H1 (cell line): Measurements from ENCODE around the gene AMIGO2. TPM values are rescaled to one million over a fixed set of nuclear protein-coding genes. Genes with fewer than 3 reads are reported as not detected.

ENCODE experiments used
- CTCF ChIA-PET: fragments of 300-600 bp; sonication (Branson Sonifier 250); formaldehyde crosslinking; loops from one replicate; lab custom pipeline; 2021; ENCODE audit not compliant: partially characterized antibody; lab: Charles Lee
- POLR2A ChIA-PET: fragments of 300-600 bp; sonication (Branson Sonifier 250); formaldehyde crosslinking; loops from one replicate; lab custom pipeline; 2021; ENCODE audit warnings: inconsistent platforms; ENCODE audit not compliant: partially characterized antibody; lab: Charles Lee
- DNase-seq, 2 experiments: peaks; one replicate each; pipeline versions ENCODE4 v3.0.0 to v3.0.0-alpha.2; 2010 to 2022; ENCODE audit warnings: low spot score in 2 of 2, low read depth in 1 of 2, mixed read lengths in 1 of 2
- FAIRE-seq: peaks from 2 replicates; lab custom pipeline; 2011; peaks lifted over from hg19 to GRCh38; lab: Jason Lieb, UNC
- H2AFZ ChIP-seq: 2 replicates; pipeline ENCODE4 v1.8.1; 2012; ENCODE audit warnings: low read length, inconsistent platforms
- H2AK5ac ChIP-seq: 2 replicates; pipeline ENCODE4 v1.6.1; 2013; ENCODE audit warnings: low read depth, low read length
- H2BK120ac ChIP-seq: replicated peaks from 2 replicates; pipeline ENCODE3; 2013; ENCODE audit warnings: low read depth, low read length, inconsistent platforms
- H2BK12ac ChIP-seq: 2 replicates; pipeline ENCODE4 v1.6.1; 2013; ENCODE audit warnings: low read depth, low read length
- H2BK15ac ChIP-seq: 2 replicates; pipeline ENCODE4 v1.6.1; 2013; ENCODE audit warnings: low read length
- H2BK20ac ChIP-seq: 2 replicates; pipeline ENCODE4 v1.6.1; 2013; ENCODE audit warnings: low read length
- H2BK5ac ChIP-seq: 2 replicates; pipeline ENCODE4 v1.6.1; 2013; ENCODE audit warnings: low read depth, low read length
- H3K14ac ChIP-seq: 2 replicates; pipeline ENCODE4 v1.6.1; 2013; ENCODE audit warnings: inconsistent platforms; ENCODE audit not compliant: insufficient read length
- H3K18ac ChIP-seq: 2 replicates; pipeline ENCODE4 v1.6.1; 2013; ENCODE audit warnings: low read length; ENCODE audit errors: extremely low read depth
- H3K23ac ChIP-seq: 2 replicates; pipeline ENCODE4 v1.6.1; 2013; ENCODE audit warnings: inconsistent platforms; ENCODE audit not compliant: insufficient read length
- H3K23me2 ChIP-seq: 2 replicates; pipeline ENCODE4 v1.6.1; 2013; ENCODE audit warnings: low read depth, low read length
- H3K27ac ChIP-seq: 2 replicates; pipeline ENCODE4 v1.6.1; 2011; ENCODE audit warnings: low read depth, low read length, inconsistent platforms
- H3K27me3 ChIP-seq, 4 experiments: replicated peaks in 1 of 4; 1 replicate in 1 of 4; 2 replicates in 3 of 4; pipeline versions ENCODE4 v1.6.1 to v1.8.1; 2011 to 2013; ENCODE audit warnings: low read length in 3 of 4, mild to moderate bottlenecking in 3 of 4, inconsistent platforms in 2 of 4, mixed read lengths in 2 of 4, moderate library complexity in 1 of 4; ENCODE audit not compliant: control insufficient read depth in 3 of 4, insufficient read depth in 3 of 4; ENCODE audit errors: extremely low read depth in 1 of 4
- H3K36me3 ChIP-seq, 4 experiments: 2 replicates each; pipeline versions ENCODE4 v1.6.1 to v1.8.1; 2011 to 2013; ENCODE audit warnings: mild to moderate bottlenecking in 4 of 4, low read length in 3 of 4, moderate library complexity in 2 of 4, control low read depth in 1 of 4, inconsistent platforms in 1 of 4; ENCODE audit not compliant: insufficient read depth in 4 of 4, control insufficient read depth in 2 of 4
- H3K4ac ChIP-seq: replicated peaks from 2 replicates; pipeline ENCODE3; 2013; ENCODE audit warnings: low read length, low read depth, mixed read lengths, inconsistent platforms; ENCODE audit not compliant: insufficient read length
- H3K4me1 ChIP-seq, 4 experiments: replicated peaks in 1 of 4; 1 replicate in 1 of 4; 2 replicates in 3 of 4; pipeline versions ENCODE4 v1.6.1 to v1.8.1; 2011 to 2013; ENCODE audit warnings: low read length in 3 of 4, inconsistent platforms in 2 of 4, mixed read lengths in 1 of 4; ENCODE audit not compliant: insufficient read depth in 4 of 4, control insufficient read depth in 3 of 4
- H3K4me2 ChIP-seq, 2 experiments: 2 replicates each; pipeline versions ENCODE4 v1.6.1 to v1.8.1; 2011 to 2013; ENCODE audit warnings: low read depth in 2 of 2, low read length in 2 of 2, control low read depth in 1 of 2, inconsistent platforms in 1 of 2, mild to moderate bottlenecking in 1 of 2; ENCODE audit not compliant: insufficient read depth in 1 of 2
- H3K4me3 ChIP-seq, 4 experiments: fragments of 200-600, 300-600 bp in 1 of 4; sonication (generic), shearing (Covaris generic), sonication (Bioruptor Twin) in 1 of 4; 2 replicates each; pipeline versions ENCODE4 v1.5.1 to v1.8.1; 2011 to 2016; ENCODE audit warnings: low read length in 4 of 4, low read depth in 3 of 4, control low read depth in 2 of 4, inconsistent platforms in 2 of 4, mild to moderate bottlenecking in 2 of 4, mixed read lengths in 1 of 4, moderate library complexity in 1 of 4; ENCODE audit not compliant: insufficient read depth in 2 of 4; ENCODE audit errors: extremely low read depth in 1 of 4
- H3K56ac ChIP-seq: replicated peaks from 2 replicates; pipeline ENCODE3; 2013; ENCODE audit warnings: low read depth, mild to moderate bottlenecking, mixed read lengths, low read length, inconsistent platforms; ENCODE audit not compliant: insufficient read length
- H3K79me1 ChIP-seq: 2 replicates; pipeline ENCODE4 v1.6.1; 2013; ENCODE audit warnings: low read depth, low read length, control low read depth
- H3K79me2 ChIP-seq, 2 experiments: 2 replicates each; pipeline versions ENCODE4 v1.6.1 to v1.8.1; 2012 to 2013; ENCODE audit warnings: low read length in 2 of 2, mild to moderate bottlenecking in 2 of 2, inconsistent platforms in 1 of 2; ENCODE audit not compliant: insufficient read depth in 2 of 2, control insufficient read depth in 1 of 2
- H3K9ac ChIP-seq, 4 experiments: replicated peaks in 1 of 4; 1 replicate in 1 of 4; 2 replicates in 3 of 4; pipeline versions ENCODE4 v1.6.1 to v1.8.1; 2011 to 2013; ENCODE audit warnings: low read depth in 3 of 4, low read length in 3 of 4, control low read depth in 2 of 4, mild to moderate bottlenecking in 2 of 4, moderate library complexity in 2 of 4, inconsistent platforms in 1 of 4; ENCODE audit errors: extremely low read depth in 1 of 4
- H3K9me3 ChIP-seq, 2 experiments: 2 replicates each; pipeline versions ENCODE4 v1.6.1 to v1.8.1; 2012 to 2013; ENCODE audit warnings: mild to moderate bottlenecking in 2 of 2, moderate library complexity in 2 of 2, control low read depth in 1 of 2, inconsistent platforms in 1 of 2, low read depth in 1 of 2, low read length in 1 of 2, mixed read lengths in 1 of 2; ENCODE audit not compliant: insufficient read depth in 2 of 2
- H4K20me1 ChIP-seq, 2 experiments: replicated peaks in 1 of 2; 2 replicates each; pipeline versions ENCODE3 to v1.8.1; 2011 to 2013; ENCODE audit warnings: inconsistent platforms in 2 of 2, low read length in 2 of 2, mild to moderate bottlenecking in 1 of 2; ENCODE audit not compliant: insufficient read depth in 2 of 2, control insufficient read depth in 1 of 2
- H4K5ac ChIP-seq: 2 replicates; pipeline ENCODE4 v1.6.1; 2013; ENCODE audit warnings: low read length, low read depth, mixed read lengths, inconsistent platforms; ENCODE audit not compliant: insufficient read length
- H4K8ac ChIP-seq: 2 replicates; pipeline ENCODE4 v1.8.0; 2013; ENCODE audit warnings: mild to moderate bottlenecking, moderate library complexity, low read length, inconsistent platforms; ENCODE audit not compliant: insufficient read depth; ENCODE audit errors: extremely low read depth
- H4K91ac ChIP-seq: replicated peaks from 2 replicates; pipeline ENCODE3; 2013; ENCODE audit warnings: low read length, mixed read lengths, inconsistent platforms; ENCODE audit not compliant: insufficient read length
- JUN ChIP-seq: IDR thresholded peaks from 2 replicates; pipeline ENCODE4 v1.6.1; 2011; ENCODE audit warnings: low read depth, mild to moderate bottlenecking, improper control_type of control experiment, low read length
- POU5F1 ChIP-seq: IDR thresholded peaks from 2 replicates; pipeline ENCODE4 v1.6.1; 2011; ENCODE audit warnings: low read depth, mild to moderate bottlenecking, low read length, moderate library complexity
- WGBS, 2 experiments: shearing (Covaris generic) in 1 of 2; methylation state at CpG; one replicate each; pipeline versions ENCODE4 v1.1.6 to v1.1.7; 2013 to 2015; ENCODE audit warnings: low lambda C conversion rate in 2 of 2, mixed read lengths in 2 of 2, inconsistent platforms in 1 of 2, low coverage in 1 of 2, missing lambda C conversion rate in 1 of 2; ENCODE audit not compliant: insufficient replicate concordance in 2 of 2, insufficient coverage in 1 of 2, insufficient read length in 1 of 2; ENCODE audit errors: extremely low coverage in 1 of 2, missing lambda C conversion rate in 1 of 2; 5-methylcytosine and 5-hydroxymethylcytosine counted together
- polyA plus RNA-seq, 7 experiments: library from polyadenylated mRNA; depleted of rRNA in 3 of 7; stranded (reverse) in 5 of 7; unstranded in 2 of 7; fragments of >200 nt in 5 of 7; fragments of 200-250 nt in 2 of 7; gene quantifications; 1 replicate in 5 of 7; 2 replicates in 1 of 7; 4 replicates in 1 of 7; pipeline versions ENCODE4 v1.2.1 to v1.2.3, GENCODE V29; 2011 to 2013; ENCODE audit warnings: missing spikeins in 2 of 7, mixed read lengths in 2 of 7
- total RNA-seq: library from RNA; stranded (reverse); fragmentation: NEBNext Ultra II Directional; extraction: Animal tissue kit (Norgen Biotek cat#: 25700); gene quantifications from 2 replicates; pipeline ENCODE4 v1.2.1, GENCODE V29; 2021

Gene AMIGO2
- total and polyA plus RNA-seq, 2 of the 8 experiments (the other 6 are each of a cell fraction or from before 2014, with no cell fraction given): 1.7 to 3.3 TPM

DNA sequence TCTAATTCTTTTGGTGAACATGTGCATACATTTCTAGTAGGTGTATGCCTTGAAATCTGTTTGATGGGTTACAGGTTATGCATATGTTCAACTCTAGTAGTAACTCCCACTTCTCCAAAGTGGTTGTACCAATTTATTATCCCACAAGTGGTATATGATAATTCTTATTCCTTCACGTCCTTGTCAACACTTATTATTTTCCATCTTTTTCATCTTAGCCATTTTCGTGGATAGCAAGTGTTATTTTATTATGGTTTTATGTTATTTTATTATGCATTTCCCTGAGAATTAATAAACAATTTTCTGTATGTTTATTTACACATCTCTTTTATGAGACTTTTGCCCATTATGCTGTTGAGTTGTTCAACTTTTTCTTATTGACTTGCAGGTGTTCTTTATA lies 11.2 kb upstream of the AMIGO2 start:
- H2BK15ac ChIP-seq: no peak overlapping the region
- H3K36me3 ChIP-seq: no peaks in the 10 kb centered on the region
- no peak overlapping the region for H3K4me3 ChIP-seq
- H3K56ac ChIP-seq: no peak overlapping the region
- H3K4me1 ChIP-seq: peaks cover 0 to 1% (median under 1%) of the 10 kb centered on the region in 4 experiments; a peak in 2 of 7 replicates
- no peak overlapping the region for H2BK5ac ChIP-seq
- no peak overlapping the region for H2AK5ac ChIP-seq
- no peaks in the 10 kb centered on the region for H3K79me1 ChIP-seq
- no peaks in the 10 kb centered on the region for H4K20me1 ChIP-seq
- no peak overlapping the region for H3K9ac ChIP-seq
- no peak overlapping the region for H3K14ac ChIP-seq
- no peak overlapping the region for H2AFZ ChIP-seq
- H3K18ac ChIP-seq: no peak overlapping the region
- H3K9me3 ChIP-seq: no peaks in the 10 kb centered on the region
- no peak overlapping the region for H4K8ac ChIP-seq
- no peak overlapping the region for H2BK20ac ChIP-seq
- no peak overlapping the region for H3K4me2 ChIP-seq
- CTCF ChIA-PET: no interaction called here
- H3K23me2 ChIP-seq: no peaks in the 10 kb centered on the region
- no peaks in the 10 kb centered on the region for H3K79me2 ChIP-seq
- no peak overlapping the region for H3K27ac ChIP-seq
- TF ChIP-seq POU5F1 (no peak), JUN (no peak)
- TF ChIP-seq, all 59 proteins: peak for 0
- FAIRE-seq: no peak
- H3K23ac ChIP-seq: no peak overlapping the region
- no peak for DNase-seq
- no peak overlapping the region for H2BK12ac ChIP-seq
- WGBS, 2 experiments: 77% methylated on average over 2 of the region's 2 CpGs; no CpG with 5 or more reads in 1 of the 2 experiments
- no peak overlapping the region for H4K91ac ChIP-seq
- no peaks in the 10 kb centered on the region for H3K27me3 ChIP-seq
- H4K5ac ChIP-seq: no peak overlapping the region
- no peak overlapping the region for H3K4ac ChIP-seq
- POLR2A ChIA-PET: no interaction called here
- no peak overlapping the region for H2BK120ac ChIP-seq
